Activated naive CD8-positive, alpha-beta T cell treated with anti-CD3 and anti-CD28 coated beads, Interleukin-2, amount 50 U/mL, for 16 hours (primary cell): Measurements from ENCODE around the gene FAM193A.
A peak's percentile ranks its signal among the peaks of the same experiment; 100 is the strongest.
"Not testable (repeated sequence)": the region's sequence is repeated elsewhere in the genome, so short reads cannot be mapped to it uniquely, and the experiment has no call there.

Experiments
- DNase-seq: peaks from one replicate; pipeline ENCODE4 v3.0.0-alpha.2; 2020; ENCODE audit warnings: low read depth, low spot score

Gene FAM193A

GRCh38 chr4:2728806-2729532 is 192.5 kb downstream of the FAM193A start:
- no peak for DNase-seq

- DNase-seq: no peak
These were observed 193.1 kb downstream of the FAM193A start for GRCh38 chr4:2729533-2729875.

- no peak for DNase-seq
These were observed 195.5 kb downstream of the FAM193A start for GRCh38 chr4:2731907-2732317.

GRCh38 chr4:2732526-2732925 is 196.1 kb downstream of the FAM193A start:
- no peak for DNase-seq

- DNase-seq: no peak
These were observed 196.8 kb downstream of the FAM193A start for GRCh38 chr4:2733001-2733843.

- DNase-seq: no peak
These were observed 197.6 kb downstream of the FAM193A start for GRCh38 chr4:2733844-2734574.

GRCh38 chr4:2734612-2735011 is 198.2 kb downstream of the FAM193A start:
- no peak for DNase-seq

- no peak for DNase-seq
These were observed 199.4 kb downstream of the FAM193A start for GRCh38 chr4:2735869-2736268.

GRCh38 chr4:2738296-2738695 is 201.8 kb downstream of the FAM193A start:
- DNase-seq: not testable (repeated sequence)

- no peak for DNase-seq
These were observed 205.2 kb downstream of the FAM193A start for GRCh38 chr4:2741626-2742025.

- DNase-seq: no peak
These were observed 205.8 kb downstream of the FAM193A start for GRCh38 chr4:2742081-2742822.

- DNase-seq: no peak
These were observed 206.5 kb downstream of the FAM193A start for GRCh38 chr4:2742823-2743517.

GRCh38 chr4:2743518-2744445 is 207.3 kb downstream of the FAM193A start:
- no peak for DNase-seq

- no peak for DNase-seq
These were observed 208.3 kb downstream of the FAM193A start for GRCh38 chr4:2744576-2745270.

- no peak for DNase-seq
These were observed 209.1 kb downstream of the FAM193A start for GRCh38 chr4:2745516-2745915.

GRCh38 chr4:2745981-2746806 is 209.7 kb downstream of the FAM193A start:
- DNase-seq: peak; percentile 81

- DNase-seq: no peak
These were observed 210.6 kb downstream of the FAM193A start for GRCh38 chr4:2746891-2747695.
